HG03521 (cell line): ENCODE data around the gene RPS6KA3.
"Not testable (repeated sequence)": the region's sequence is repeated elsewhere in the genome, so short reads cannot be mapped to it uniquely, and the experiment has no call there.

ENCODE experiments used
- ATAC-seq: cut with Tn5 transposase; IDR thresholded peaks from one replicate; pipeline ENCODE4 v1.9.1; 2021; ENCODE audit warnings: mild to moderate bottlenecking, moderate library complexity; ENCODE audit not compliant: unreplicated experiment

Gene RPS6KA3

GRCh38 chrX:20224814-20225487, 41.8 kb downstream of the RPS6KA3 start:
- ATAC-seq, result peak; percentile 82

- ATAC-seq, result no peak
Measured at GRCh38 chrX:20221902-20222301, 44.8 kb downstream of the RPS6KA3 start.

- no peak for ATAC-seq
Measured at GRCh38 chrX:20218836-20219505, 47.7 kb downstream of the RPS6KA3 start.

- no peak for ATAC-seq
Measured at GRCh38 chrX:20217906-20218305, 48.8 kb downstream of the RPS6KA3 start.

GRCh38 chrX:20217271-20217670, 49.4 kb downstream of the RPS6KA3 start:
- no peak for ATAC-seq

GRCh38 chrX:20215565-20215964, 51.1 kb downstream of the RPS6KA3 start:
- ATAC-seq, result no peak

- ATAC-seq, result peak; percentile 92
Measured at GRCh38 chrX:20212486-20213089, 54.1 kb downstream of the RPS6KA3 start.

- no peak for ATAC-seq
Measured at GRCh38 chrX:20211261-20211786, 55.4 kb downstream of the RPS6KA3 start.

GRCh38 chrX:20205927-20206708, 60.6 kb downstream of the RPS6KA3 start:
- ATAC-seq, result peak; percentile 65

- no peak for ATAC-seq
Measured at GRCh38 chrX:20204351-20204750, 62.4 kb downstream of the RPS6KA3 start.

- no peak for ATAC-seq
Measured at GRCh38 chrX:20197641-20198210, 69.0 kb downstream of the RPS6KA3 start.

- ATAC-seq, result no peak
Measured at GRCh38 chrX:20189171-20189570, 77.5 kb downstream of the RPS6KA3 start.

- no peak for ATAC-seq
Measured at GRCh38 chrX:20181598-20182329, 84.9 kb downstream of the RPS6KA3 start.

- no peak for ATAC-seq
Measured at GRCh38 chrX:20177093-20177492, 89.6 kb downstream of the RPS6KA3 start.

- ATAC-seq, result no peak
Measured at GRCh38 chrX:20173856-20174255, 92.9 kb downstream of the RPS6KA3 start.

GRCh38 chrX:20173313-20173712, 93.4 kb downstream of the RPS6KA3 start:
- no peak for ATAC-seq

- ATAC-seq, result no peak
Measured at GRCh38 chrX:20171887-20172286, 94.8 kb downstream of the RPS6KA3 start.

- not testable (repeated sequence) for ATAC-seq
Measured at GRCh38 chrX:20162516-20162915, 104.2 kb downstream of the RPS6KA3 start.

GRCh38 chrX:20159797-20160385, 106.8 kb downstream of the RPS6KA3 start:
- no peak for ATAC-seq

- no peak for ATAC-seq
Measured at GRCh38 chrX:20151689-20152088, 115.0 kb downstream of the RPS6KA3 start.
